Head of caudate nucleus (tissue), 42 donors: ENCODE measurements around the gene SRMS.

ENCODE experiments used
- DNase-seq, 42 donors: peaks; one replicate each; pipeline versions ENCODE4 v3.0.0 to v3.0.0-alpha.2; 2020 to 2021; ENCODE audit warnings: mixed read lengths in 7 of 42
- intact Hi-C: fragments of 100-400 bp; cut with DNase I; formaldehyde crosslinking; loops from one replicate; pipeline ENCODE4 v1.15.0; 2022

SRMS gene

DNA sequence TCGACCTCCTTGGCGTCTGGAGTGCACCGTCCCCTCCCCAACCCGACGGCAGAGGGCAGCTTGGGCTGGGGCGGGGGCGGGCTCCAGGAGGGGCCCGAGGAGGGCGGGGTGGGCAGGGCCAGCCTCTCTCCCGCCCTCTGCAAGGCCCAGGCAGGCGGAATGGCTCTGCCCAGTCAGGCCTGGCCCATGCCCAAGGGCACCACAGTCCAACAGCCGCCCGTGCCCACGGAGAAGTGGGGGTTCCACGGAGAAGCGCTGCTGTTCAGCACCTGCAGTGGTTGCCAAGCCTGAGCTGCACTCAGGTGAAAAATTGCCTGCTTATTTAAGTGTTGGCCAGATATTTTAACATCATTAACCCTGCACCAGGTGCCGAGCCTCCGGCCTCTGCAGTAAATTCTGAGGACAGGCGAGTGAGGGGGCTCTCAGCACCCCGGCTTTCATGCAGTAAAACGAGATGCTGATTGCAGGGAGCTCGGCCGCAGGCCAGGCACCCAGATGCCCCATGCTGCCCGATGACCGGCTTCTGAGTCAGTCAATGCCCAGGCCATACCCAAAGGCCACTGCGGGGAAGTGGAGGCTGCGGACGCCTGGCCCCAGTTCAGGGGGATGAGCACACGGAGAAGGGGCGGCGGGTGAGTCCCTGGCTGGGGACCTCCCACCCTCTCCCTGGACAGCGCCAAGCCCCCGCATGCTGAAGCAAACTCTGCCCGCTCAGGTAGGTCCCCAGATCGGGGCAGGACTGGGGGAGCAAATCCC lies at the start of gene SRMS:
Gene SRMS, minus strand, starts transcription at position 25 of the 756 bp plus-strand sequence. CDS start 286 bp downstream, outside the sequence.
- intact Hi-C loops, result no loop called here
- no peak for DNase-seq

DNA sequence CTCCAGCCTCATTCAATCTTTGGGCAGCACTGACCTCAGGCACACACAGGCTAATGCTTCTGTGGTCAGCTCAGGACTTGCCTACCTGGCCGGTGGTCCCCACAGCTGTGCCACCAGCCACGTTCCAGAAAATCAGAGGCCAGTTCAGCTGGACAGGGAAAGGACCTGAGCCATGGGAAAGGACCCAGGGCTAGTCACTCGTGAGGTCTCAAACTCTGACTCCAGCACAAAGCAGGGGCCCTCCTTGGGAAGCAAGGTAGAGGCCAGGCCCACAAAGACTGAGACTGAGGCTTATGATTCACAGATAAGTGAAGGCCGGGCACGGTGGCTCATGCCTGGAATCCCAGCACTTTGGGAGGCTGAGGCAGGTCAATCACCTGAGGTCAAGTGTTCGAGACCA lies 48.9 kb upstream of the SRMS start:
- no peak for DNase-seq
- intact Hi-C loops, result no loop called here

- DNase-seq, result no peak
- intact Hi-C loops, result no loop called here
Observed at GRCh38 chr20:63595416-63596127, 48.0 kb upstream of the SRMS start.

GRCh38 chr20:63594043-63594561 lies 46.6 kb upstream of the SRMS start:
- intact Hi-C loops, result no loop called here
- DNase-seq, result no peak

DNA sequence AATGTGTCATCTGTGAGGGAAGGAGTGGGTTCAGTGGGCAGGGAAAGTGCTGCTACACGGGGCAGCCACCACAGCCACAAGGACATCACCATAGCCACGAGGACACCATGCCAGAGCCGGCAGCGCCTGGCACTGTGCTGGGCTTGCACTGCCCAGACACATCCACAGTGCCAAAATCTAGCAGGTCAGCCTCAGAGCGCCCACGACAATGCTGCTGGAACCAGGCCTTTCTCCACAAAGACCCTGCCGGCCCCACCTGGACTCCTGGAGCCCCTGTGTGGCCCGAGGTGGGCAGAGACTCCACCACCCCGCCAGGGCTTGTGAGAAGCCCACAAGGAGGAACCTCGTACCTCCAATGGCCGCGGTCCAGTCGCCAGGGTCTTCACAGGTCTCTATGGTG lies 45.1 kb upstream of the SRMS start:
- intact Hi-C loops, result no loop called here
- DNase-seq, result peak in 2 of 42 donors; percentile 25 to 39

DNA sequence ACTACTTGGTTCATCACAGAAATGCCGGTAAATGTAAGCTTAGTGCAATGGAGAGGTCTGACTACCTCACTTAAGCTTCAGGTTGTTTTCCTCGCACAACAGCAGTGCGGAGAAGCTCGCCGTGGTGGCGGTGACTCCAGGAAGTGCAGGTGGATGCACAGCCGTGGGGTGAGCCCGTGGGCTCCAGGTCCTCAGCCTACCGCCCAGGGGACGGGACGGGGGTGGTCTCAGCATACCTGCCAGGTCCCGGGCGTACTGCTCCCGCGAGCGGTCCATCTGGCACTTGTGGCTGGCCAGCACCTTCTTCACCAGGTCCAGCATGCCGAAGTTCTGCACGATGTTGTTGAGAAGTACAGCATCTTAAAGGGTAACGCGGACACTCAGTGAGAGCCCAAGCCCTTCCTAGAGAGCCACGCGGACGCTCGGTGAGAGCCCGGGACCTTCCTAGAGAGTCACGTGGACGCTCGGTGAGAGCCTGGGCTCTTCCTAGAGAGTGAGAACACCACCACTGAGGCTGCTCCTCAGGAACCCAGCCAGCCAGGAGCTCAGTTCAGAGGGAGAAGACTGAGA lies 44.3 kb upstream of the SRMS start:
- intact Hi-C loops, result no loop called here

GRCh38 chr20:63591147-63591533 lies 43.6 kb upstream of the SRMS start:
- intact Hi-C loops, result no loop called here

More for the DNA sequence above, 44.3 kb upstream of the SRMS start:
- DNase-seq, result no peak

GRCh38 chr20:63590218-63591146 lies 42.9 kb upstream of the SRMS start:
- DNase-seq, result no peak
- intact Hi-C loops, result no loop called here

More at GRCh38 chr20:63591147-63591533, 43.6 kb upstream of the SRMS start:
- DNase-seq, result no peak

DNA sequence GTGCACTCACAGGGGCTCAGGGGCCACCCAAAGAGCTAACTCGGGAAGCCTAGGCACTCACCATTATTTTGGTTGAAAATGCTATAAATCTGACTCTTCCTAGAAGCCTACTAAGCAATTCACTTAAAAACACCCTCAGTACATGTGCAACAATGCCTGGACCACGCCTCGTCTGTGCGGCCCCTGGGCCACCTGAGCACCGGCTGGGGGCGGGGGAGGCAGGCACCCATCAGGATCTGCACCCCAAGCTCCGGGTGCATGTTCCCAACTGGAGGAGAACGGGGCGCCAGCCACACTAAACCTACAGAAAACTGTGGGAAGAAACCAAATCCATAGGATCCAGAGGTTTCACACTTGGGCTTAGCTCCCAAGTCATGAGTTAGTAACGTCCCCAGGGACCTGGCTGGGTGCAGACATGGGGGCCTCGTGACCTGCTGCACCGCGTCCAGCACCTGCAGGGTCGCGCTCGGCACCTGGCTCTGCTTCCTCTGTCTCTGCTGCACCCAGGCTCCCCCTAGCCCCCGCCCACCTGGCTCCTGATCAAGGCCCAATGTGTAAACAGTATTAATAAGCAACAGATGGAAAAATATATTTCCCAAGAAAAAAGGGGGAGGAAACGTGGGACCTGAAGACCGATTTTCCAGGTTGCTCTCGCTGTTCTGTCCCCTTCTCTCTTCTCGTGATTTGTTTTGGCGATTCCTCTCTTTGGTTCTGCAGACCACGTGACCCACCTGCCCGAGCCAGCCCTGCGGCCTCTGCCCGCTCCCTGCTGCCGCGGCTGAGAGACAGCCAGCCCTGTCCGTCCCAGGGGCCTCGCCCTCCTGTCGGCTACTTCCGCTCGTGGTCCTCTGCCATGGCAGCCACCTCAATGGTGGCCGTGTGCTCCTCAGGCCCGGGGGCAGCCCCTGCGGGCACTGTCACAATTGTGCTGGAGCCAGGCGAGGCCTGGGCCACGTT lies 42.0 kb upstream of the SRMS start:
- intact Hi-C loops, result no loop called here
- DNase-seq, result no peak

DNA sequence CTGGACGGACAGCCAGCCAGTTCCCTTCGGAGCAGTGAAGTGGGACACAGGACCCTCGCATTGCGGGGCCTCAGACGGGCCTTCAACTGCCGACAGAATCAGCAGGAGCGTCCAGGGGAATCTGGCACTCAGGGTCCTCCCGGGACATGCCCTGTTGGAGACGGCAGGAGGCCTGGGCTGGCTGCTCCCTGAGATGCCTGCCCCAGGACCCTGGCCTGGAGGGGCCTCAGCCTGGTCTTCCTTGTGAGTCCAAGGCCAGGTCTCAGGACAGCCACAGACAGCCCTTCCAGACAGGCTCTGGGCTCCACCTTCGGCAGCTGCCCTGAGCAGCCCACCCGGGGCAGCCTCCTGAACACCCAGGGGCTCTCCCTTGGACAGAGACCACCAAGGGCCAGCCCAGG lies 41.1 kb upstream of the SRMS start:
- DNase-seq, result no peak
- intact Hi-C loops, result no loop called here

DNA sequence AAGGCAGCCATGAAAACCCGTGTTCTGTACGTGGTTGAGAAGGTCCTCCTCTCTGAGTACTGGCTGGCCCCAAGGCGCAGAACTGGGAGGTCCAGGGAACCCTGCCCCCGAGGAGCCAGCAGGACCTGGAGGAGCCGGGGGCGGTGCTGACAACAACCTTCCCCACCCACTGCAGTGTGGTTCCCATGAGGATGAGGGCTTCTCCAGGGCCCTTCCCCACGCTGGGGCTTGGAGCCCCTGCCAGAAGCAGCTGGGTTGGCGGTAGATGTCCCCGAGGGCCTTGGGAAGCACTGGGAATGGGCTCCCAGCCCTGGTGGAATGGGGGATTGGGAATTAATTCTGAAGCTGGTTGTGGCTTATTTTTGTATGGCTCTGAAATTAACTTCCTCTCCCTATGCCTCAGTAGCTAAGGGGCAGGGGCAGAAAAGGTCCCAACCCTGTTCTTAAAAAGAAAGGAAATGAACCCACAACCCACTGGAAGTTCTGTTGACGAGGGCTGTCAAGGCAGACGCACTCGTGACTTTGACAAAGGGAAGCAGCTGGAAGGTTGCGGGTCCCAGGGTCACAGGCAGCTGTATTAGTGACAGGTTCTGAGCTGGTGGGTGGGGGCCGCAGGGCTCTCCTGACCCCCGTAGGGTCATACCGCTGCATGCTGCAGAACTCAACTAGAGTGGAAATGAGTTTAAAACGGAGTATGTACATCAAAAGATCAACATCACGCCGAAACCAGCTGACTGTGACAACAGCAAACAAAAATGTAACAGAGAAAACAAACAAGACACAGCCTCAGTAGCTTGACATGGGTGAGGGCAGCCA lies 40.4 kb upstream of the SRMS start:
- intact Hi-C loops, result no loop called here
- no peak for DNase-seq

DNA sequence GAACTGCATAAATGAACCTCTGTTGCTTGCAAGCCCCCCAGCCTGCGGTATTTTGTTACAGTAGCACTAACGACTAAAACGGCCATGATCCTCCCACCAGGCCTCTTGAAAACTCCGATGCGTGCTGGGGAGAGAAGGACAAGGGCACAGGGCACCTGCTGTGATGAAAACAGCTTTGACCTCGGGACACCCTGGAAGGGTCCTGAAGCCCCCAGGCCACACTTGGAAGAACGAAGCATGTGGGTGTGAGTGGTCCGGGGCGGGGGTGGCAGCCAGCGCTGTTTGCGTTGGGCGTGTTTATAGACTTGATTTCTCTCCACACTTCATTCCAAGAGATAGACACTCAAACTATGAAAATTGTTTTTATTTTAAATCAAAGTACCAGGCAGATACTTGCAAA lies 39.7 kb upstream of the SRMS start:
- intact Hi-C loops, result no loop called here
- no peak for DNase-seq

- intact Hi-C loops, result no loop called here
- no peak for DNase-seq
Observed at GRCh38 chr20:63586797-63587196, 39.2 kb upstream of the SRMS start.

DNA sequence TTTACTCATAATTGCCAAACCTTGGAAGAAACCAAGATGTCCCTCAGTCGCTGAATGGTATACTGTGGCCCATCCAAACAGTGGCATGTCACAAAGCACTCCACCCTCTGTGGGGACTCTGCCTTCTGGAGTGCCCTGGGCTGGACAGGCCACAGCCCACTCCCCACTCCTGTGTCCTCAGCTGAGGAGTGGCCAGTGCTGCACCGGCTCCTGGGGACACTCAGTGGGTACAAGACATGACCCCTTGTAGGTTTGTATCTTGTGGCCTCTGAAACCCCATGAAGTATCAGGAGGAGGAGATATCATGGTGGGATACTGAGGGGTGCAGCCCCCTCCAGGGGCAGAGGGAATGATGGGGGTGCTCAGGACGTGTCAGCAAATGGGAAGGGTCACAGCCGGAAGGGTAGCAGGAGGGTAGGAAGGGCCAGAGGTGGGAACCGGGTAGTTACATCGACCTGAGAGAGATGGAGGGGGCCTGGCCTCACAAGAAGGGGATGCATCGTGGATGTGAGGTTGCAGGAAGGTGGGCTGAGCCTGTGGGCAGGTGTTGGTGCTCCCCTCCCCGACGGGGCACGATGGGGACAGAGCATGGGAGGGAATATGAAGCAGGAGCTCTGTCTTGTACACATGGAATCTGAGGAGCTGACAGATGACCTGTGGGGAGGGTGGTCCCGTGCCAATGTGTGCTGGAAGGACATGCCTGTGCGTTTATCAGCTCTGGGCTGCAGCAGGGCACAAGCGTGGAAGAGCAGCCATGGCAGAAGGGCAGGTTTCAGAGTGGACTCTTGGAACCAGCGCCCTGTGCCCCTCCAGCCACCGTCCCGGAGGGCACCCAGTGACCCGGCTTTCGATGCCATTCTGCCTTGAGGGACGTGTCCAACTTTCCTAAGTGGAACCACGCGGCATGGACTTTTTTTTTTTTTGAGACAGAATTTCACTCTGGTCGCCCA lies 38.3 kb upstream of the SRMS start:
- intact Hi-C loops, result no loop called here
- DNase-seq, result no peak

DNA sequence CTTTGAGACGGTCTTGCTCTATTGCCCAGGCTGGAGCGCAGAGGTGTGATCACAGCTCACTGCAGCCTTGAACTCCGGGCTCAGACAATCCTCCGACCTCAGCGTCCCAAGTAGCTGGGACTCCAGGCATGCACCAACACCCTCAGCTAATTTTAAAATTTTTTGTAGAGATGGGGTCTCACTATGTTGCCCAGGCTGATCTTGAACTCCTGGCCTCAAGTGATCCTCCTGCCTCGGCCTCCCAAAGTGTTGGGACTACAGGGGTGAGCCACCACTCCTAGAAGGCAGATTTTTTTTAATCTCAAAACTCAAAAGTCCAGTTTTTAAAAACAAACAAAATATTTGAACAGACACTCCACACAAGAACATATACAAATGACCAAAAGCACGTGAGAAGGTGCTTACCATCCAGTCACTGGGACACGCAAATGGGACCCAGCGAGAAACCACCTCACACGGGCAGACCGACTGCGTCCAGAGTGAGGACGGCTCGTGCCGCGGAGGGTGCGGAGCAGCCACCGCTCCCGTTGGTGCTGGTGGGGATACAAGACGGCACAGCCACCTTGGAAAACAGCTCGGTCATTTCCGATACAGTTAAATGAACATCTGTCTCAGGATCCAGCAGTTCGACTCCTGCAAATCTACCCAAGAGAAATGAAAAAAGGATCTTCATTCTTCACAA lies 35.0 kb upstream of the SRMS start:
- intact Hi-C loops, result no loop called here
- DNase-seq, result no peak
